Thyroid gland (tissue), 4 donors: ENCODE measurements around the gene MAP3K7.

Source experiments
- CTCF ChIP-seq, 6 experiments: fragments of 200-600 bp in 3 of 6; fragments of 450-650 bp in 3 of 6; sonication (generic) in 3 of 6; IDR thresholded peaks; one replicate each; pipeline ENCODE4 v1.5.1; 2016 to 2019; ENCODE audit warnings: antibody characterized with exemption in 6 of 6, mild to moderate bottlenecking in 2 of 6, inconsistent platforms in 1 of 6, moderate library complexity in 1 of 6
- POLR2A ChIP-seq, 2 donors: fragments of 450-650 bp; IDR thresholded peaks; one replicate each; pipeline ENCODE4 v1.6.1; 2017; ENCODE audit warnings: antibody characterized with exemption in 2 of 2, mild to moderate bottlenecking in 2 of 2, moderate library complexity in 1 of 2

GRCh38 chr6:90483116-90483839 lies 103.6 kb downstream of the MAP3K7 start:
- TF ChIP-seq CTCF (IDR thresholded peaks at IDR 0.05) = no peak
- TF ChIP-seq POLR2A (IDR thresholded peaks at IDR 0.05) = no peak
